HPDE6-E6E7 (cell line): ENCODE data around the gene HS6ST3.

Experiments used
- DNase-seq: peaks from one replicate; pipeline ENCODE4 v3.0.0; 2011; ENCODE audit warnings: missing footprints; ENCODE audit errors: extremely low spot score

The HS6ST3 gene

DNA sequence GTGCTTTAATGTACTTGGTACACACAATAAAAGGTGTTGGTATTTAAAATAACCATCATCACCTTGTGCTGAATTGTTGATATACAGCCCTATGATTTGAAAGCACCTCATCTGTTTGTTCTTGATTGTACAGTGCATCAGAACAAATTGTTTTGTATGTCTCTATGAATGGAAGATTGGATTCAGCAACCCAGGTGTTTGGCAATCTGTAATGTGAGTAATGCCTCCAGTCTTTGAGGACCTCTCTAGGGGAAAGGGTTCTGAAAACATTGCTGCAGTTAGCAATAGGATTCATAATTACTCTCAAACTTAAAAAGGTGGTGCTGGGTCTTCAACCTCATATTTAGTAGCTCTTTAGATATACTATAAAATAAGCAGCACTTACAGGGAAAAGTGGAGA, 562.6 kb downstream of the HS6ST3 start:
- DNase-seq = no peak

DNA sequence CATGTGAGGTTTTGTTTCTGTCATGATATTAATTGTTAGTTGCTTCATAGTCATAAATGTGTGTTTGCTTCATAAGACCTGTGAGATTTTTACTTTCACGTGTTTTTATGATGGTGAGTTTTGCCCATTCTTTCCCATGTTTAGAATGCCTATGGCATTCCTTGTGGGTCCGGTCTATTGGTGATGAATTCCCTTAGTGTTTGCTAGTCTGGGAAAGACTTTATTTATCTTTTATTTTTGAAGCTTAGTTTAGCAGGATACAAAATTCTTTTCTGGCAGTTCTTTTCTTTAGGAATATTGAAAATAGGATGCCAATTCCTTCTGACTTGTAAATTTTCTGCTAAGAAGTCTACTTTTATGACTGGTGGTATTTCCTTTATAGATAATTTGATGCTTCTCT, 571.7 kb downstream of the HS6ST3 start:
- no peak for DNase-seq

DNA sequence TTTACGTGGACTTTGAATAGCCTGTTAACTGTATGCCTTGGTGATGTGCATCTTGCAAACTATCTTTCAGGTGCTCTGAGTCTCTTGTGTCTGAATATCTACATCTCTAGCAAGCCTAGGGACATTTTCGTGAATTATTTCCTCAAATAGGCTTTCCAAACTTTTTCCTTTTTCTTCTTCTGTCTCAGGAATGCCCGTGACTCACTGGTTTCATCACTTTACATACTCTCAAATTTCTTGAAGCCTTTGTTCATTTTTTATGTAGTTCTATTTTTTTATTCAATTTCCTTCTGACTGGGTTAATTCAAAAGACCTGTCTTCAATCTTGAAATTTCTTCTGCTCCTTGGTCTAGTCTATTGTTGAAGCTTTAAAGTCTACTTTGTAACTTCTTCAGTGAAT, 572.1 kb downstream of the HS6ST3 start:
- DNase-seq = no peak

DNA sequence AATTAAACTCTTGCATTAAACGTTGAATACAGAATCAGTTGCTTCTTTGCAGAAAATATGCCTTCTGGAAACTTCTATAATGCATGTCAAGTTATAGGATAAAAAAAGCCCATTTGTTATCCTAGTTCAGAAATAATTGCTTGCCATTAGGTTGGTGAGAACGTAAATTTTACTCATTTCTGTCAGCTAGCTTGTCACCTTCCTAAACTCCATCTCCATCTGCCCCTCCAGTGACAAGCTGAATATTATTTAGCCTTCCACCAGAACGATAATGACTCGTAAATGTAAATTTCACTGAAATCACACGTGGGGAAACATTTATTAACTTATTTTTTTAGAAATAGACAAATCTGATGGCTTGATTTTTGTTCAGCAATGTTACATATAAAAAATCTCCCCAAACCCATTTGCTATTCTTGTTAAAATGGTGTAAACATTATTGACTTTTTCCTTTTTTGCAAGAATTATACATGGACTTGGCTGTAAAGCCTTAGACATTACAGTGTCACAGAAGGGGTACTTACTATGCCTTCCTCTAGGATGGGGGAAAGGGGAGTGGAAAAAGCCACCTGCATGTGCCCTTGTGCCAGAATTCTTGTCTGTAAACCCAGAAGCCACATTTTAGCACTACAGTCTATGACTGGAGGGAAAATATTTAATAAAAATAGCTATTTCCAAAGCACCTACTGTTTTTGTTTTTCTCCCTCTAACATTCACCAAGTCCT, 577.5 kb downstream of the HS6ST3 start:
- DNase-seq = no peak

DNA sequence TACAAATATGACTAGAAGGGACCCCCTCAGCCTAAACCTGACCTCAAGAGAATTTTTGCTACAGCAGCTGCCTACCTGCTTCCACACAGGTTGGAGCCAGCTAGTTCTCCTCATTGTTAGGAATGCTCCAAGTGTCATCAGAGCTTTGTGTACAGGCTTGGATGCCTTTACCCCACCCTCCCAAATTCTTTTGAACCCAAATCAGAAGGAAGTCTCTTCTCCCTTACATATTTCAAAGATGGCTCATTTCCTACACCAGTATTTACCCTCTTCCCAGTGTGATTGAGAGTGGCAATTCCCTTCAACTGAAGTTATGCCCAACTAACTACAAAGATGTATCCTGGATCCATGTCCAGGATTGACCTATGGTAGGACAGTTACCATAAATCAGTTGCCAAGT, 581.2 kb downstream of the HS6ST3 start:
- DNase-seq = no peak

- peak; percentile 54 for DNase-seq
Measured at GRCh38 chr13:96672016-96672415, 582.1 kb downstream of the HS6ST3 start.

GRCh38 chr13:96673825-96674224, 583.9 kb downstream of the HS6ST3 start:
- no peak for DNase-seq

GRCh38 chr13:96677029-96677428, 587.1 kb downstream of the HS6ST3 start:
- DNase-seq = no peak

GRCh38 chr13:96678801-96679200, 588.9 kb downstream of the HS6ST3 start:
- DNase-seq = no peak

DNA sequence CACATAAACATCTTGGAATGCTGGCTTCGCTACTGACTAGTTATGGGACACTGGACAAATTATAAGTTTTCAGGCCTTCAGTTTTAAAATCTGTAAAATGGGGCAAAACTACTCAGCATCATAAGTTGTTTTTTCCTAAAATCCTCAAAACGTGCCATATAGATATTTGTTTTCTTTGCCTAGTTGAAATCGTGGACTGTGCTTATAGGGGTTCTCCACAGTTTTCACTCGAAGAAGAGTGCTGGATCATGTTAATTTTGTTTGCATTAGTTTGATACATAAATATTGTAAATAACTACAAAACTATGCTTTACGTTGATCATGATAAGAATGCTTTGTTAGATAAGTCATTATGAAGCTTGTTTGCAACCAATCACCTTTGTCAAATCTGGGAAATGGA, 591.0 kb downstream of the HS6ST3 start:
- DNase-seq = no peak

DNA sequence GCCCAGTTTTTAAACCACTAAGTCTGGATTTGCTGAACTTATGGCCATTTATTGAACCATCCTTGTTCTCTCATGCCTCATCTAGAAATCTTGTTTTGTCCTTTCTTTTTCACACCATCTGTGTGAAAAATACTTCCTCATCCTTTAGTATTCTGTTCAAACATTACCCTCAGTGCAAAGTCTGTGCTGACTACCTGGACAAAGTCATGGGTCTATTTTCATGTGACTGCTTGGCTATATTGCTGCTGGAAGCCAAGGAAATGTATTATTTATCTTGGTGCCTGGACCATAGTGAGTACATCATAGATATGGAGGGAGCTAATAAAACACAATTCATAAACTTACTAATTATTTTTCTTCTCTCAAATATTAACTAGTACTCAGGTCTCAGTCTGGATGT, 591.9 kb downstream of the HS6ST3 start:
- no peak for DNase-seq

GRCh38 chr13:96684469-96684868, 594.6 kb downstream of the HS6ST3 start:
- DNase-seq = no peak

GRCh38 chr13:96684907-96685306, 595.0 kb downstream of the HS6ST3 start:
- no peak for DNase-seq

GRCh38 chr13:96686286-96686685, 596.4 kb downstream of the HS6ST3 start:
- DNase-seq = no peak

DNA sequence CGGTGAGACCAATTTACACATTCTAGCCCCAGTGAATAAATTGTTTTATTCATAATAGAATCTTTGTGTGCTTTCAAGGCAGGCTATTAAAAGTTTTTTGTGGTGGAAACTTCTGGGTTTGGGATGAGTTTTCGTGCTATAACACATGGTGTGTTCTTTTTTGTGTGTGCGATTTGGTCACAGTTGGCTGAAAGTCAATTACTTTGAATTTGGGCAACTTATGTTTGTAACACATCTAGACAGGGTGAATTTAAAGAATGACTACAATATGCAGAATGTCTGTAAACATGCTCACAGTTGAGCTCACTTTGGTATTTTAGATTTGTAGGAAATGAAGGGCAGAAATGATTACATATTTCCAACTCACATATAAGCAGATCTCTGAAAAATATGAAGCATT, 597.3 kb downstream of the HS6ST3 start:
- no peak for DNase-seq

DNA sequence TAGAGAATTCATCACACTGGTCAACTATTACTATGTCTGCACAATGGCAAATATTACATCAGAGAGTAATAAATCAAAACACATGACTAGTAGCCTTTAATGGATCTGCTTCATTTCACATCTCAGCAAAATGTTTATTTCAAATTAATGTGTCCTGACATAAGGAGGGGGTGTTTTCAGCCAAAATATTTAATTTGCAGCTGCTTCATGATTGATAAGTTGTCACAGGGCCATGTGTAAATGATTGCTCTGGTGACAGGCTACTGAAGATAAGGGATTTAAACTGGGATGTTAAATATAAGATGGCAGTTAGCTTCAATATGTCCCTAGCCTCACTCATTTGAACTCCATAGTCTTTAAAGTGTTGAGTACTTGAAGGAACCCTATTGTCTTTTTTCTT, 601.1 kb downstream of the HS6ST3 start:
- no peak for DNase-seq

DNA sequence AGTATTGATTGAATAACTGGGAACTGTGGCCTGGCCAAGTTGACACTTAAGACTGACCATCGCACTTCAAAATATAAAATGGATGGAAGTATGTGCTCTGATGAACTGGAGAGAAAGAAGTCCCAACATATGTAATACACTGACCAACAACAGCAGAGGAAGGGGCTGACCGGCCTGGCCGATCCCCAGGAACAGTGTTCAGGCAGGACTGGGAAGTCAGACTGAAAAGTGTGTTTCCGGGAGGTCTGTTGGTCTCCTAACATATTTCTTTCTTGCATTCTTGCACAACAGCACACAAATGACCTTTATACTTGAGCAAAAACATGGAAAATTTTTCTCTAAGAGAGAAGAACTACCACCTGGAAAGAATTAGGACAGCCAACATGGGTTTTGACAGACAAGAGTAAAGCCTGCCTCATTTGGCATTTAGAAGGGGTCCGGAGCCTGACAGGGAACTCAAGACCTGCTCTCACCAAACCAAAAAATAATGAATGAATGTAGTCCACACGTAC, 606.5 kb downstream of the HS6ST3 start:
- no peak for DNase-seq

GRCh38 chr13:96700657-96701056, 610.8 kb downstream of the HS6ST3 start:
- DNase-seq = no peak

DNA sequence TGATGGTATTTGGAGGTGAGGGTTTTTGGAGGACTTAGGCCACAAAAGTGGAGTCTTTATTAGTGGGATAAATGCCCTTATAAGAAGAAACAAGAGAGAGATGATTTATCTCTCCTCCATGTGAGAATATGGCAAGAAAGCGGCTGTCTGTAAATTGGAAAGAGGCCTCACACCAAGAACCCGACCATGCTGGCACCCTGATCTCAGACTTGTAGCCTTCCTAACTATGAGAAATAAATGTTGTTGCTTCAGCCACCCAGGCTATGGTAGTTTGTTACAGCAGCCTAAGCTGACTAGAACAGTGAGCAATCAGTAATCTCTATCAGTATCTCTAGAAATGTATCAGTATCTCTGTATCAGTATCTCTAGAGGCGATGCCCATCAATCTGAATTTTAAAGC, 617.2 kb downstream of the HS6ST3 start:
- no peak for DNase-seq

- no peak for DNase-seq
Measured at GRCh38 chr13:96710166-96710862, 620.4 kb downstream of the HS6ST3 start.

GRCh38 chr13:96720446-96720845, 630.5 kb downstream of the HS6ST3 start:
- DNase-seq = no peak

DNA sequence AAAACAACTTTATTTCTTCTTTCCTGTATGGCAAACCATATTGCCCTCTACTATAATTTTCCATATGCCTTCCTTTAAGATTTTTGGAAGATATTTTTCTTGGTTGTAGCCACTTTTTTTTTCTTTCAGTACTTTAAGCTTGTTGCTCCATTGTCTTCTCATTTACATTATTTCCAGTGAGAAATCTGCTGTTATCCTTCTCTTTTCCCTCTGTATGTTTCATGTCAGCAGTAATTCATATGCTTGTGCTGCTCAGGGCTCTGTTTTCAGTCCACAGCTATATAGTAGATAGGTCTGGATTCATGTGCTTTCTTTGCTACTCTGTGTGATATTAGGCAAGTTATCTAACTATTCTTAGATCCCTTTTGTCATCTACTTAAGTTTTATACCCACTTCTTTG, 636.7 kb downstream of the HS6ST3 start:
- no peak for DNase-seq

DNA sequence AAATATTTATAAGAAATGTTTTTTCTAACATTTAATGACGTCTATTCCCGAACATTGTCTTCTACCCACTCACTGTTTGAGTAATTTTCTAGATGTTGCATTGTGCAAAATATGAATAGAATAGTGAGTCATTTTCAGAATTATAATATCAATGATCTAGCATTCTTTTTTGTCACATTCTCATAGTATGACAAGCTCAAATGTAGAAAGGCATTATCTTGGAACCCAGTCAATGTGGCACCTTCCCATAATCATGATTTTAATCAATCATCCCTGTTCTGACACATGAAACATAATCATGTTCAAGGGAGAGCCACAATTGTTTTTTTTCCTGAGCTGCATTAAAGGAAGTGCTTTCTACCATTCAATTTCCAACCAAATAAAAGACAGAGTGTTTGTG, 638.6 kb downstream of the HS6ST3 start:
- no peak for DNase-seq
